A673 (cell line): ENCODE data around the gene SNRPA. TPM values are rescaled to one million over a fixed set of nuclear protein-coding genes. Genes with fewer than 3 reads are reported as not detected.

Experiments used
- Bru-seq: library from RNA; stranded (reverse); fragments of 400-500 nt; gene quantifications from one replicate; lab custom pipeline; 2021; lab: Mats Ljungman, UMichigan
- BruChase-seq, 2 experiments: library from RNA; stranded (reverse); fragments of 400-500 nt; gene quantifications; one replicate each; lab custom pipeline; 2021; lab: Mats Ljungman, UMichigan
- BruUV-seq: library from RNA; stranded (reverse); fragments of 400-500 nt; replicated peaks from 2 replicates; lab custom pipeline; 2021; lab: Mats Ljungman, UMichigan
- CTCF ChIA-PET: fragments of 300-600 bp; sonication (Branson Sonifier 250); formaldehyde crosslinking; loops from one replicate; lab custom pipeline; 2022; ENCODE audit warnings: antibody characterized with exemption; lab: Charles Lee
- POLR2A ChIA-PET: fragments of 300-600 bp; sonication (Branson Sonifier 250); formaldehyde crosslinking; loops from one replicate; lab custom pipeline; 2022; ENCODE audit warnings: antibody characterized with exemption; ENCODE audit not compliant: low non-redundant PET; lab: Charles Lee
- DNase-seq: peaks from one replicate; pipeline ENCODE4 v3.0.0-alpha.2; 2015; ENCODE audit warnings: low spot score
- H3K27ac ChIP-seq: fragments of 200-600 bp; sonication (generic); 2 replicates; pipeline ENCODE4 v1.5.1; 2016; ENCODE audit warnings: mixed run types, low read depth, mild to moderate bottlenecking, mixed read lengths, antibody characterized with exemption, low read length; ENCODE audit not compliant: poor library complexity, severe bottlenecking
- H3K27me3 ChIP-seq: fragments of 200-600 bp; sonication (generic); replicated peaks from 2 replicates; pipeline ENCODE4 v1.6.1; 2017; ENCODE audit warnings: mixed run types, low read depth, mild to moderate bottlenecking, mixed read lengths, antibody characterized with exemption, low read length; ENCODE audit not compliant: insufficient read depth, poor library complexity
- H3K36me3 ChIP-seq: fragments of 200-600 bp; sonication (generic); 2 replicates; pipeline ENCODE4 v1.6.1; 2016; ENCODE audit warnings: mixed run types, mild to moderate bottlenecking, mixed read lengths, antibody characterized with exemption, low read length; ENCODE audit not compliant: insufficient read depth, poor library complexity, severe bottlenecking
- H3K4me1 ChIP-seq: fragments of 200-600 bp; sonication (generic); 2 replicates; pipeline ENCODE4 v1.6.1; 2017; ENCODE audit warnings: mixed run types, mild to moderate bottlenecking, mixed read lengths, antibody characterized with exemption, low read length; ENCODE audit not compliant: insufficient read depth, poor library complexity, severe bottlenecking
- H3K4me3 ChIP-seq: fragments of 200-600 bp; sonication (generic); 2 replicates; pipeline ENCODE4 v1.5.1; 2016; ENCODE audit warnings: low read depth, mixed run types, mild to moderate bottlenecking, mixed read lengths, low read length; ENCODE audit not compliant: poor library complexity, severe bottlenecking
- H3K9me3 ChIP-seq: fragments of 200-600 bp; sonication (generic); 2 replicates; pipeline ENCODE4 v1.6.1; 2016; ENCODE audit warnings: mixed run types, low read depth, mild to moderate bottlenecking, mixed read lengths, antibody characterized with exemption, low read length; ENCODE audit not compliant: poor library complexity, severe bottlenecking
- EZH2 ChIP-seq: fragments of 200-600 bp; sonication (generic); IDR thresholded peaks from 2 replicates; pipeline ENCODE4 v1.6.1; 2017; ENCODE audit warnings: borderline replicate concordance, low read depth, mild to moderate bottlenecking, mixed read lengths, antibody characterized with exemption, low read length; ENCODE audit not compliant: poor library complexity, severe bottlenecking
- intact Hi-C: fragments of 100-400 bp; cut with micrococcal nuclease; formaldehyde crosslinking; loops from one replicate; pipeline ENCODE4 v1.10.0; 2022; ENCODE audit not compliant: unreplicated experiment
- long read RNA-seq: library from polyadenylated mRNA; stranded (forward); transcript quantifications from one replicate; pipeline ENCODE4 v2.0.0, GENCODE V29; 2022
- total RNA-seq: library from RNA; stranded (reverse); gene quantifications from 2 replicates; pipeline ENCODE4 v1.2.3, GENCODE V29; 2021
- TF ChIP-seq, protein P1 (sequence below): fragments of 300-800, 200-600 bp; sonication (generic); conservative IDR thresholded peaks from 2 replicates; pipeline ENCODE4 v1.5.1; 2017; ENCODE audit warnings: low read depth, mild to moderate bottlenecking, antibody characterized with exemption, low read length, moderate library complexity, mixed read lengths

Gene SNRPA
- total RNA-seq (167 and 179 TPM in 2 replicates), Bru-seq, nascent RNA (percentile 90 among the genes with signal in this experiment), BruChase-seq, experiment 1, labeled RNA remaining after a 2-hour chase (percentile 79 among the genes with signal in this experiment), BruChase-seq, experiment 2, labeled RNA remaining after a 6-hour chase (percentile 91 among the genes with signal in this experiment)
- long read RNA-seq, transcript SNRPA-201 (6 exons, 1,621 nt) = major isoform, 179 of 199 reads
- long read RNA-seq, partial matches to known transcripts = 1 of 199 reads
- long read RNA-seq, other reads (novel, unspliced or antisense) = 19 of 199 reads

DNA sequence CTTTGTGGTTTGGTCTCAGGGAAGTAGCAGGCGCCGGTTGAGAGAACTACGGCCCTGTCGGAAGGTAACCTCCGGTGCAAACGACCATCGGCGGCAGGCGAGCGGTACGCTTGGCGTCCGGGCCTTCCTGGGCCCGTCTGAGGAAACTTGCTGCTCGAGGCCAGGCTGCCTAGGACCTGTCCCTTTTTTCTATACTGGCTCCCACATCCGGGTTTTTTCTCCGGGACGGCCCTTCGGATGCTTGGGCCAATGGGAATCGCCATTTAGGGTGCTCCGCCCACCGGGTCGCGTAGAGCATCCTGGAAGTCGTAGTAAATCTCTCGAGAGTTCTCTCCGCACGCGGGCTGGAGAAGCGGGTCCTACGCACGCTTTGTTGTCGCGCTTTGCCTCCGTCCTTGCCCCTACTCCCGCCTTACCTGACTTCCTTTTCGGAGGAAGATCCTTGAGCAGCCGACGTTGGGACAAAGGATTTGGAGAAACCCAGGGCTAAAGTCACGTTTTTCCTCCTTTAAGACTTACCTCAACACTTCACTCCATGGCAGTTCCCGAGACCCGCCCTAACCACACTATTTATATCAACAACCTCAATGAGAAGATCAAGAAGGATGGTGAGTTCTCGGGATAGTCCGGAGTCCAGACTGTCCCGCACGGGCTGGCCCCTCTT is at the start of gene SNRPA:
SNRPA (plus strand) TSS at position 330 of the 664 bp plus-strand sequence; CDS start at position 536, 206 bp downstream.
- no peak for TF ChIP-seq EZH2
- TF ChIP-seq, protein P1, sequence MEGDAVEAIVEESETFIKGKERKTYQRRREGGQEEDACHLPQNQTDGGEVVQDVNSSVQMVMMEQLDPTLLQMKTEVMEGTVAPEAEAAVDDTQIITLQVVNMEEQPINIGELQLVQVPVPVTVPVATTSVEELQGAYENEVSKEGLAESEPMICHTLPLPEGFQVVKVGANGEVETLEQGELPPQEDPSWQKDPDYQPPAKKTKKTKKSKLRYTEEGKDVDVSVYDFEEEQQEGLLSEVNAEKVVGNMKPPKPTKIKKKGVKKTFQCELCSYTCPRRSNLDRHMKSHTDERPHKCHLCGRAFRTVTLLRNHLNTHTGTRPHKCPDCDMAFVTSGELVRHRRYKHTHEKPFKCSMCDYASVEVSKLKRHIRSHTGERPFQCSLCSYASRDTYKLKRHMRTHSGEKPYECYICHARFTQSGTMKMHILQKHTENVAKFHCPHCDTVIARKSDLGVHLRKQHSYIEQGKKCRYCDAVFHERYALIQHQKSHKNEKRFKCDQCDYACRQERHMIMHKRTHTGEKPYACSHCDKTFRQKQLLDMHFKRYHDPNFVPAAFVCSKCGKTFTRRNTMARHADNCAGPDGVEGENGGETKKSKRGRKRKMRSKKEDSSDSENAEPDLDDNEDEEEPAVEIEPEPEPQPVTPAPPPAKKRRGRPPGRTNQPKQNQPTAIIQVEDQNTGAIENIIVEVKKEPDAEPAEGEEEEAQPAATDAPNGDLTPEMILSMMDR = no peak
- no peaks in the 10 kb centered on the region for H3K27me3 ChIP-seq
- POLR2A ChIA-PET = interaction anchor here (0.7 kb wide), 2 partner anchors 27 to 112 kb away, joined by 3 read pairs; partner anchors contain the start of gene RAB4B
- peak within 1 kb of the TSS; percentile 90 for H3K4me3 ChIP-seq
- H3K27ac ChIP-seq = peak within 1 kb of the TSS; percentile 97
- H3K9me3 ChIP-seq = no peaks in the 10 kb centered on the region
- intact Hi-C loops = loop anchor here (1.0 to 2.0 kb wide), 2 partner anchors 27 to 48 kb away; partner anchors contain the start of genes EGLN2 and RAB4B
- peaks cover 8% of the 10 kb centered on the region for H3K4me1 ChIP-seq
- H3K36me3 ChIP-seq = peaks cover 11% of the 10 kb centered on the region
- CTCF ChIA-PET = interaction anchor here (1.0 to 1.1 kb wide), 2 partner anchors 28 to 56 kb away, joined by 3 to 4 read pairs; no protein-coding TSS in a partner anchor
- DNase-seq = peak; percentile 99
- BruUV-seq = no TSS peak

- CTCF ChIA-PET = no interaction called here
- no peaks in the 10 kb centered on the region for H3K27me3 ChIP-seq
- no TSS peak for BruUV-seq
- no peak for DNase-seq
- POLR2A ChIA-PET = no interaction called here
- H3K36me3 ChIP-seq = peaks cover 24% of the 10 kb centered on the region
- TF ChIP-seq, protein P1 = no peak
- TF ChIP-seq EZH2 = no peak
- intact Hi-C loops = no loop called here
- no peak overlapping the region for H3K27ac ChIP-seq
- H3K4me1 ChIP-seq = no peaks in the 10 kb centered on the region
- H3K4me3 ChIP-seq = no peak overlapping the region
- no peaks in the 10 kb centered on the region for H3K9me3 ChIP-seq
These were observed 49.2 kb upstream of the SNRPA start for GRCh38 chr19:40701758-40702157.

DNA sequence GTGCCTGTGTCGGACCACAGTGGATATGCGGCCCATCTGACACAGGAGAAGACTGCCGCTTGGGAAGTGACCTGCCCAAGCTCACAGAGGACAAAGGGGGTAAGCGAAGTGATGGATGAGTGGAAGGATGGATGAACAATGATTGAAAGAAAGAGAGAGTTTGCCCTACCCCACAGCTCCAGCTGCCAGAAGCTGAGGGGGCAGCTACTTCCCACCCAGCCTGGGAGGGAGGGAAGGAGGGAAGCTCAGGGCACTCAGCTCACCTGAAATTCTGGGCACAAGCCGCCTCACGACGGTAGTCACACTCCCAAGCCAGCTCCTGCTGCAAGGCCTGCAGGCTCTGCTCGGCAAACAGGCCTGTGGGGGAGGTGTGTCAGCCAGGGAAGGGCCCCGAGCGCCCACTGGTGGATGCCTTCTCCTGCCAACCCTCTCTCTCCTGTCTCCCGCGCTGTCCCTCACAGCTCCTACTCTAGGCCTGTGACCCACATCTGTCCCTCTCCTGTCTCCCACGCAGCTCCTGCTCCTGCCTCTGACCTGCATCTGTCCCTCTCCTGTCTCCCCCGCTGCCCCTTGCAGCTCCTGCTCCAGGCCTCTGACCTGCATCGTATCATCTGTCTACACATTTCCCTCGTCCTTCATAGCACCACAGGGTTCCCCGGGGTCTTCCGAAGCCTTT is 48.5 kb upstream of the SNRPA start:
- Histone ChIP-seq H3K9me3 (no peaks in the 10 kb centered on the region), H3K27ac (no peak overlapping the region), H3K27me3 (no peaks in the 10 kb centered on the region), H3K4me3 (no peak overlapping the region), H3K4me1 (no peaks in the 10 kb centered on the region), H3K36me3 (peaks cover 24% of the 10 kb centered on the region)
- CTCF ChIA-PET = no interaction called here
- intact Hi-C loops = no loop called here
- TF ChIP-seq EZH2 = no peak
- TF ChIP-seq, protein P1 = no peak
- BruUV-seq = no TSS peak
- POLR2A ChIA-PET = no interaction called here
- no peak for DNase-seq
